HG03159 (cell line): ENCODE measurements around the gene CFAP161.
A peak's percentile ranks its signal among the peaks of the same experiment; 100 is the strongest.

Experiments
- ATAC-seq: cut with Tn5 transposase; IDR thresholded peaks from one replicate; pipeline ENCODE4 v1.9.1; 2021; ENCODE audit warnings: mild to moderate bottlenecking, moderate library complexity; ENCODE audit not compliant: unreplicated experiment

CFAP161 gene

DNA sequence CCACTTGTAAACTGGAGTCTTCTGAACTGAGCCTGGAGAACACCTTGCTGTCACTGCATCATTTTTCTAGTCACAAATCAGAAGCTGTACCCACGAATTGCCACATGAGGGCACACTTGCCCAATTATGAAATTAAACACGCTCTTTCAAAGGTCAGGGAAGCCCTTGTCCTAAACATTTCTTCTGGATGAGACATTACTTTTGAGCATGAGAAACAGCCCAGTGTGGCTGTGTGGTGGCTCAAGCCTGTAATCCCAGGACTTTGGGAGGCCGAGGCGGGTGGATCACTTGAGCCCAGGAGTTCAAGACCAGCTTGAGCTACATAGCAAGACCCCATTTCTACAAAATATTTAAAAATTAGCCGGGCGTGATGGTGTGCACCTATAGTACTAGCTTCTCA is 27.5 kb upstream of the CFAP161 start:
- ATAC-seq: no peak

DNA sequence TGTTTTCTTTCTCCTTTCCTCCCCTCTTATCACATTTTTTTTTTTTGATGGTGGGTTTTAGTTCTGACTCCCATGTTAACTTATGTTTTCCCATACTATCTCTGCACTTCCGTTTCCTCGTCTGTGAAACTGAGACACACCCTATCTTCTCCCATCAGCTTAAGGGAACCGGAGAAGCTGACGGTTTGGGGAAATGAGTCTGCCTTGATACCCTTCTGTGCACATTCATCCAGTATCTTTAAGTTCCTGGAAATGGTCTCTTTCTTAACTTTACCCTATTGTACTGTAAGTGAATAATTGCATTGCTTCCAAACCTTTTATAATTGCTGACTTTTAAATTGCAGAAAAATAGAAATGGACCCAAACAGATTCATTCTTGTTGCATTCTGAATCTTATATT is 26.2 kb upstream of the CFAP161 start:
- no peak for ATAC-seq

DNA sequence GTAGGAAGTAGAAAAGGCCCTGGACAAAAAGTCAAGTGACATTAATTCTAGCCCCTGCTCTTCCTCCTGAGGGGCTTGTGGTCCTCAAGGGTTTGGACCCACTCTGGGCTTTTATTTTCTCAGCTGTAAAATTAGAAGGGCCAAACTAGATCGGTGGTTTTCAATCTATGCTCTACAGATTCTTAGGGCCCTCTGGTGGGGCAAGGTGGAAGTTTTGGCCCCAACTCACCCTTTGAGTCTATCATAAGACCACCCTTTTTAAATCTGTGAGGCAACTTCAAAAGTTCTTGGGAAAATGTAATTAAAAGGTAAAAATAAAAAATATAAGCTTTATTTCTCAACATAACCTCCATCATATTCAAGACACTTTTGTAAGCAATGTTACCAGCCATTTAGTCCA is 25.6 kb upstream of the CFAP161 start:
- ATAC-seq: no peak

DNA sequence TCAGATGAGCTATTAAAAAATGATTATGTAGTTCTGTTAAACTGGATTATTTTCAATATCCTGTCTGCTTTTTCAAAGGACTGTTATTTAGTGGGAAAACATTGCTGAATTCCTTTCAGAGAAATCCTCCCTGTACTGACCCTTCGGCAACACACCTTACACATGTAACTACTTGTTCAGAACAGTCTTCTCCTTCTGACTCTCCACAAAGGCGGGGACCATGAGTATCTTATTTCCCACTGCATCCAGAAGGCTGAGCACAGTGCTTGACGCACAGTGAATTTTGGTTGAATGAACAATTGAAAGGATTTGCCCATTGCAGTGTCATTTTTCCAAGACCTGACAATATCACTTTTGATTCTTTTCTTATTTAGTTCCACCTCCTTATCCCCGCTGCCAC is 23.1 kb upstream of the CFAP161 start:
- ATAC-seq: no peak

DNA sequence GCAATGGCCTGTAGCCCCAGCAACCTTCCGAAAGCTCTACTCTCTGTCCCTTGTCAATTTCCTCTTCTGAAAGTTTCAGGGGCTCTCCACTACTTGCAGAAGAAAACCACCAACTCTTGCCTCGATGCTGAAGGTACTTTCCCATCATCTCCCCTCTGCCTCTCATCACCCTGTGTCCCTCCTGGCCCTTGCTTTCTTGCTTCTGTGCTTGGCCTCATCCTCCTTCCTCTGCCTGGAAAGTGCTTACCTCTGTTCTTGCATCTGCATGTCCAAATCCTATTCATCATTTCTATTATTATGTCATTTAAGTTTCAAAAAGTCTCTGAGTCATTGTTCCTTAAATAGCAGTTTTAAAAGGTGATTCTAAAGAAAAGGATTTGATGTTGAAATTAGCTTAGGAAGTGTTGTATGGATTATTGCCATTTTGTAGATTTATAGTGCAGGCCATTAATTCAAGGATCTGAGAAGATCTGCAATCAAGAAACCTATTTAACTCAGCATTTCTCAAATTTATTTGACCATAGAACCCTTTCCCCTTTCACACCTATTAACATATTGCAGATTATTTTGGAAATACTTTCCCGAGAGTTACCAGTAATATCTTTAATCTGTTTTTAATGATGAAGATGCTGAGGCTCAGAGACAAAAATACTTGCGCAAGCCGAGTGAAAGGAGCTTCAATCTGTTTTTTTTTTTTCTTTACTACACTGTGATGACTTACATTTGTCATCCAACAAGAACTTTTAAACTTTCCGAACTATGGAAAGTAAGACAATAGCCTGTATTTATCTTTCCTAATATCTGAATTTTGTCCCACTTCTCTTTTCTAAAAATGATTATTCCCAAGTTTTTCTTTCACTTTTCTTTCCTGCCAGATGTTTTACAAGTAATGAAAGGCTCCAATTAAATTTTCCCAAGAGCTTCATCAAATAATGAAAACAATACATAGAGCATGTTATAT is 22.3 kb upstream of the CFAP161 start:
- peak; percentile 81 for ATAC-seq

DNA sequence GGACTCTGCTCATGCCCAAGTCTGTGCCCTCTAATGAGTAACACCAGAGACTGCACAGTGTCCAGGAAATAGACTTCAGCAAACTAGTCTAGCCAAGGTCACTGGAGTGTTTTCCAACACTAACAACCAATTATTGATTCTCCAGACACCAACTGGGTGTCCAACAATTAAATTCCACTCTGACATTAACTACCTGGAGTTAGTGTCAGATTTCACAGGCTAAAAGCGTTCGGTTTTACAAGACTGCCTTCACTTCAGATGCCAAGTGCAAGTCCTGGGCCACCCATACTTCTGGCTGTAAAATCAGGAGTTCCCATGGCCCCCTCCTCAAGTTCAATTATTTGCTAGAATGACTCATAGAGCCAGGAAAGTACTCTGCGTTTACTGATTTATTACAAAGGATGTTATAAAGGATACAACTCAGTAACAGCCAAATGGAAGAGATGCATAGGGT is 20.8 kb upstream of the CFAP161 start:
- no peak for ATAC-seq

DNA sequence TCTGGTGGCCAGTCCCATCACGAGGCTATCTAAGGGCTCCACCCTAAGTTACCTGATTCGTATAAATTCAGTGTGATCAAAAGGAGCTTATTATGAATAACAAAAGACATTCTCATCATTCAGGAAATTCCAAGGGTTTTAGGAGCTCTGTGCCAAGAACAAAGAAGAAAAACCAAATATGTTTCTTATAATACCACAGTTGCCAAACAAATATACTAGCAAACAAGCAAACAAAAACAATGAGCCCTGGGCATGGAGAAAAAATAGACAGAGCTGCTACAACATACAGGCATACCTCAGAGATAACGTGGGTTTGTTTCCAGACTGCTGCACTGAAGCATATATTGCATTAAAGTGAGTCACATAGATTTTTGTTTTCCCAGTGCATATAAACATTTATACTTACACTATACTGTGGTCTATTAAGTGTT is 20.2 kb upstream of the CFAP161 start:
- no peak for ATAC-seq

DNA sequence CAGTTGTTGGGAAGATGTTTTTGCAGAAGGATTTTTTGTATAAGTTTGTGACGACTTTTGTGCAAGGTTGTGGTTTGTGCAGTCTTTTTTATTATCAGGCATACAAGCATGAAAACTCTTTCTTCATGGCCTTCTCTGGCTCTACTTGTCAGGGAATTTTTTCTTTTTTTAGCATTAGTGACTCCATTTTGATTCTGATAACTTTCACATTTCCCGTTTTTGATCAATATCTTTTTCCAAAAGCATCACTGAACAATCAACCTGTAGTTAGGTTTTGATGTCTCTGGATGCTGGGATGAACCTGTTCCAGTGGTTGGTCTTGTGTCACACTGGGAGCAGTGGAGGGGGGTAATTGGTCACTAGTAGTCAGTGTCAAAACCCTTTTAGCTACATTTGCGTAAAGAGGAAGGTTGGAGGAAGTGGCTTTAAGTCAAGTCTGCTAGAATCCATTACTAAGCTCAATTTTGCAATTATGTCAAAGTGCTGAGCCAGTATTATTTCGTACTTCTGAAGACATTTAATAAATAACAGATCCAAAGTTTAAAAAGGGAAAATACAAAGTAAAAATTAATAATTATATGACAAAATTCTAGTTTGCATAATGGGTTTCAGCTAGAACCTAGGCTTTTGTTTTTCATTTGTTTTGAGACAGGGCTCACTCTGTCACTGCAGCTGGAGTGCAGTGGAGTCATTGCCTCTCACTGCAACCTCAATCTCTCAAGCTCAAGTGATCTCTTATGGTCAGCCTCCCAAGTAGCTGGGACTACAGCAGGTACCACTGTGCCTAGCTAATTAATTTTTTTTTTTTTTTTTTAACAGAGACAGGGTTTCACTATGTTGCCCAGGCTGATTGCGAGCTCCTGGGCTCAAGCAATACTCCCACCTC is 18.8 kb upstream of the CFAP161 start:
- no peak for ATAC-seq

DNA sequence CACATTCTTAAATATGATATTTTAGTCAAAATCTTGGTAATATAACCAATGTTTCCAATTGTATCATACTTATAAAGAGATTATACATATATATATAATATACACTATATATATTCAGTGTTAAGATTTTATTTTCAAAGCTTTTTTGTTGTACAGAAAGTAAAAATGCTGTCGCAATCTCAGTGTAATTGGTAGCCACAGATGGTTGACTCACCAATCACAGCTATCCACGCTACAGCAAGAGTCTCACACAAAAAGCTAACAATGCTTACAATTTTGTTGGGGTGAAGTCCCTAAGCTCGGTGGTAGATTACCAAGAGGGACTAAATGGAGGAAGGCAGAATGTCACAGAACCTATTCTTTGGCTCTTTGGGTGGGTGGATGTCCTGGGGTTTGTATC is 16.9 kb upstream of the CFAP161 start:
- no peak for ATAC-seq

DNA sequence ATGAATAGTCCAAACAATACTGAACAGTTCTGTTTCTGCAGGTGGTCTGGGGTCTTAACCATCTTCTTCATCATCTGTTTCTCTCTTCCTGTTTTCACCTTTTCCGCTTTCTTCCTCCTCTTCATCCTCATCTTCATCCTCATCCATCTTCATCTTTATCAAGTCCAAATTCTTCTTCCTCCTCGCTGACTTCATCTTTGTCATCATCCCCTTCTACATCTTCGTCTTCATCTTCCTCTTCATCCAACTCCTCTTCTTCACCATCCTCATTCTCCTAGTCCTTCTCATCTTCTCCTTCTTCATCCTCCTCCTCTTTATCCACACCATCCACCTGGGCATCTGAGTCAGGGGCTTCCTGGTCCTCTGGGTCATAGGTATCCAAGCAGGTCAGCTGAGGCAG is 16.5 kb upstream of the CFAP161 start:
- ATAC-seq: no peak

DNA sequence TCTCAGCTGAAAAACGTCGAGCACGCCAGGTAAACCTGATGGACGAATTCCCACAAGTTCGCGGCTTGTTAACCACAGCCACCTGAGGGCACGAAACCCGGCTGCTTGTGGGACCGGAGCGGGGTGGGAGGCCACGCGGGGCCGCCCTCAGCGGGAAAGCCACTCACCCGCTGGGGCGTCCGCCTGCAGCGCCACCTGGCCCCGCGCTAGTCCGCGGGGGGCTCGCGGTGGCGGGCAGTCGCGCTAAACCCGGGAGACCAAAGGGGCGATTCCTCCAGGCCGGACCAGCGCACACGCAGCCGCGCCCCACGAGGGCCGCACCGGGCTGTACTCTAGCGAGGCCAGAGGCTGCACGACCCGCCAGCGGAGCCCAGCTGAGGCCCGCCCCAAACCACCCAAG is 15.7 kb upstream of the CFAP161 start:
- ATAC-seq: no peak

DNA sequence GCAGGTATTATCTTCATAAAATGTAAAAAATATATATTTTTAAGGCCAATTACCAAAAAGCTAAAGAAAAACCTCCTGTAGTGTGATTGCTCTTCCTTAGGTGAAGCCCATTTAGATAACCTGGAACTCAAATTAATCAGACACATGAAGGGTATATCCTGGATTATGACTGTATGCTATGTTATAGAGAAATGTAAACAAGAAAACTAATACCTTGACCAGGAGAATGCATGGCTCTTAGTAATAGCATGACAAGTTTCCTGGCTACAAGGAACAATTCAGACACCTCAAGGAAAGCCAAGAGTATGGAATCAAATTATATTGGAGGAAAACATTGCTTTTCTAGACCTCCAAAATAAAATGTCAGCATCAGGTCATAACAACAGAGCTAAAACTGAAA is 14.0 kb upstream of the CFAP161 start:
- no peak for ATAC-seq

DNA sequence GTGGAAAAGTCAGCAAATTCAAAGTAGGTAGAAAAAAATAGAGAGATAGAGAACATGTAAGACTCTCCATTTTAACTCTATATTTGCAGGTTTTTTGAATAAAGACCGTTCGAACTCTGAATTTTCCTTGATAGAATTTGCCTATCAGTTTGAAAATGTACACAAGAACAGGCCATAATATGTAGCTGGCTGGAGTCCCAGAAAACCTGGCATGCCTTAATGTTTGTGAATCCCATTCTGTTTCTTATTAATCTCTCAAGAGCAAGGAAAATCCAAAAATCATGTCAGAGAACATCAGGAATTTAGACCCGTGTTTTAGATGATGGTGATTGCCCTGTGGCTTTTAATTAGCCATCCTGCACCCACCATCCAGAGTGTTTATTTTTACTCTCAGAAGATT is 7.2 kb upstream of the CFAP161 start:
- no peak for ATAC-seq

DNA sequence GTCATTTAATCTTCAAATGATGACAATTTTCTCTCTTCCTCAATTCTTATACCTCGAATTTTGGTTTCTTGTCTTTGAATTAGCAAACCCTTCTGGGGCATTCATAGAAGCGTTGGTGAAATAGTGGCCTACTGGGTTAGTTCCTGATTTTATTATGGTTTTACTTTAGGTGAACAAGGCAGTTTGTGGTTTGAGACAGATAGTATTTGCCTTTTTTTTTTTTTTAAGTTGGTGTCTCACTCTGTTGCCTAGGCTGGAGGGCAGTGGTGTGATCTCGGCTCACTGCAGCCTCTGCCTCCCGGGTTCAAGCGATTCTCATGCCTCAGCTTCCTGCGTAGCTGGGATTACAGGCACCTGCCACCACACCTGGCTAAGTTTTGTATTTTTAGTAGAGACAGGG is 7.4 kb downstream of the CFAP161 start:
- ATAC-seq: peak; percentile 70

DNA sequence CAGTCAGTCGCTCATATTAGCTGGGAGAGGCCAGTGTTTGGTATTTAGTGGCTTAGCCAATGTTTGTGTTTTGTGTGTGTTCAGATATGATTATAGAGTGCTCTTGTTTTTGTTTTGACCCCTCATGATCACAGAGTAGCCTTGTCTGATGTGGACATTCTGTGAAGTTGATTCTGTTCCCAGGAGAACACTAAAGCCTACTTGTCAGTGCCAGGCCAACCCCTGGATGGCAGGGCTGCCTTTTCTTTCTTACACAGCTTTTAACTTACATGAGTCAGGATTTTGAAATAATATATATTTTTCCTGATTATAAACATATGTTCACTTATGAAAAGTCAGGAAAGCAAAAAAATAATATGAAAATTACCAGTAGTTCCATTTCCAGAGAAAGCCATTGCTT is 11.9 kb downstream of the CFAP161 start:
- ATAC-seq: no peak

DNA sequence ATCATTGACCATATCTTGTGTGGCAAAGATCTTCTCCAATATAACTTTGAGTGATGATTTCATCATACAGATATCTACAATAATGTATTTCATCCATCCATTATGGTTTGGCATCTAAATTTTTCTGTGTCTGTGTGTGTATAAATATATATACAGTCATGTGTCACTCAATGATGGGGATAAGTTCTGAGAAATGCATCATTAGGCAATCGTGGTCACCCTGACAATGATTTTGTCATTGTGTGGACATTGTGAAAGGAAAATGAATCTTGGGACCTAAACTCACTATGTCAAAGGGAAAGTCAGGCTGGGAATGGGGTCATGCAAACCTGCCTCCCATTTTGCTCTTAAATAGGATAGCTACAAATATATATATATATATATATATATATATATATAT is 12.4 kb downstream of the CFAP161 start:
- ATAC-seq: no peak

DNA sequence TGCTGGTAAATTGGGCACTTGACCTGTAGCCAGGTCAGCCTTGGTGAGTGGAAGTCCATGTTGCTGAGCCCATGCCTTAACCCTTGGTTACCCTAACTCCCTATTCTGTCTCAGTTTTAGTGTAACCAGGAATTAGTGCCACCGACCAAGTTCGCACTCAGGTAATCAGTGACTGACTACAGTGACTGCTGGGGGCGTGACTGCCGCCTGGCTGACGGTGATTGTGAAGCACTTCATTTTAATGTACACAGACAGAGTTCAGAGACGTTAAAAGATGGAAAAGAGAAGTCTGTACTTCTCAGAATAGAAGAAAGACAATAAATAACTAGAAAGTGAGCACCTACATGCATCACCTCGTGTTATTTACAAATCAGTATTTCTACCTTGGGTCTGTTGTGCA is 17.3 kb downstream of the CFAP161 start:
- no peak for ATAC-seq

DNA sequence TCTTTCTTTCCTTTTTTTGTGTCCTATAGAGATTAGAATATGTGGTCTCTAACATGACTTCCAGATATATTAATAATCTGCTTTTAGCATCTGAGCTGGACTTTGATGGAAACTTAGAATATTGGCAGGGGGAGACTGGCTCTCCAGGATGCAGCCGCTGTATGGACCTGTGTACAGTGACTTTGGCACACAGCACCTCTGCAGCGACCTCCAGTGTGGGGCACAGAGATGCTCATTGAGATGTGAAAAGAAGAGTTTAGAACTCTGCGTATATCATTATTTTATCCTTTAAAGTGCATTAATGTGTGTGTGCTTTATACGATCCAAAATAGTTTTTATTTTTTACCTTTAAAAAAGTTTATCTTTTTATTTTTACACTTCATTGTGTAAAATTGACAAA is 18.3 kb downstream of the CFAP161 start:
- no peak for ATAC-seq

DNA sequence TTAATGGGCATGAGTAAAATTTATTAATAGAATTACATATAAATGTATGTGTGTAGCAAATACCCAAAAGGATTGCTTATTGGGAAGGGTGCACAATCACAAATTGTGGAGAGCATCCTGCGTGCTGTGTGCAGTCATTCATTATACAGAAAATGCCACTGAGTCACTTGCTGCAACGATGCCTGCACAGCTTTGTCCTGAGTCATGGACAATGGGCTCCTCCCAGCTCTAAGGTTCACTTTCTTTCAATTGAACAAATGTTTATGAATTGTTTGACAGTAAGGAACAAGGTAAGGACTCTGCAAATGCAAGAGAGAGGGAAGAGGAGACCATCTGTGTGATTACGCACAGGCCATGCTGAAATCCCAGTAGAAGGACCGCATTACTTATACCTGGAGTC is 18.7 kb downstream of the CFAP161 start:
- ATAC-seq: no peak

DNA sequence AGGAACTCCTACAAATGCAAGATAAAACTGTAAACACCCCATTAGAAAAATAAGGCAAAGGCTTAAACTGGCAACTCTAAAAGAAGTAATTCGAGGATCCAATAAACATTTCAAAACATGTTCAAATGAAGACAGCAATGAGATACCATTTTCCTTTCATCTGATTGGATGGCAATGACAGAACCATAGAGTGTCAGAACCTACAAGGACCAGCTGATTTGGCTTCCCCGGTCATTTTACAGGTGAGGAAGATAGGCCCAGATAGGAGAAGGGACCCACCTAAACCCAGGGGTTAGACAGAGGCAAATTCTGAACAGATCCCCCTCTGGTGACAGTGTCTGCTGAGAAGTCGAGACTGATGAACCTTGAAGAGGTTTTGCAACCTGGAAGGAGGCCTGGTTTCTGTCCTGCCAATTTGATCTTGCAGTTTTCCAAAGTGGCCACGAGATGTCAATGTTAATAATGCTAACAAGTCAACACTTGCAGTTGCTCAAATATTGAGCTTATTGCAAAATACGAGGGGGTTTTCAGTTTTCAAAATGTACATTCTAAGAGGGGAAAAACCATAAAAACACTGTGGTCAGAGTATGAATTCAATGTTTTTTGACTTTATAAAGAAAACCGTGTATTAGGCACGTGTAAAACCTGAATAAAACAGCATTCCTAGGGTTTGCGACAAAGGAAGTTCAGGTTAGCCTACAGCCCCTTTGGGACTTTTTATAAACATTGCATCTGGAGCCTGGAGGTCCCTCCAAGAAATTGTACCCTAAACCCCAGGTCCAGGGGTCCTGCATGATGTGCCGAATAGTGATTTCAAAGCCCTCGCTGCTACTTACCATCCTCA is 21.5 kb downstream of the CFAP161 start:
- no peak for ATAC-seq

DNA sequence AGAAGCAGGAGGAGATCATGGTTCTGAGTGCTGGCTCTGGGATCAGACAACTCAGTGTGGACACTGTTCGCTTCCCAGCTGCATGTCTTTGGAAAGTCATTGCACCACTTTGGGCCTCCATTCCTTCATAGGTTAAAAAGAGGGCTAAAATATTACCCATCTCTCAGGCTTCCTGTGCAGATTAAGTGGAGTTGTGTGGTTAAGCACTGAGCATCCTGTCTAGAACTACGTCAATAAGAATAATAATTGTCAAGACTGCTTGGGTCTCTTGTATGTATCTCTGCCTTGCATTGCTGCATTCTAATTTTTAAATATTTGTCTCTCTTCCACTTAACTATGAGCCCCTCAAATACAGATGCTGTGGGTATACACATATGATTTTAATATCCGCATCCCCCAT is 22.3 kb downstream of the CFAP161 start:
- ATAC-seq: no peak
